K562 (cell line): Measurements from ENCODE around the gene CALM1. TPM values are rescaled to one million over a fixed set of nuclear protein-coding genes. Genes with fewer than 3 reads are reported as not detected.

Experiments used
- ATAC-seq: fragments of 200-7000 bp; cut with Tn5 transposase; 3 replicates; pipeline ENCODE4 v1.9.1; 2020; ENCODE audit warnings: moderate library complexity
- BruUV-seq: library from RNA; stranded (reverse); fragments of 400-500 nt; replicated peaks from 2 replicates; lab custom pipeline; 2021; lab: Mats Ljungman, UMichigan
- CTCF ChIA-PET: fragments of 300-600 bp; formaldehyde crosslinking; extraction: SDS; loops from one replicate; lab custom pipeline; 2021; ENCODE audit warnings: low intra/inter-chr PET ratio; lab: Yijun Ruan, JAX
- POLR2A ChIA-PET: fragments of 300-600, 350-650 bp; sonication (Branson Sonifier 250); formaldehyde crosslinking; extraction: SDS; loops from one replicate; lab custom pipeline; 2021; ENCODE audit warnings: antibody characterized with exemption, inconsistent platforms; lab: Yijun Ruan, JAX
- DNase-seq, 4 experiments: peaks; one replicate each; pipeline versions ENCODE4 v3.0.0 to v3.0.0-alpha.2; 2011 to 2018; ENCODE audit warnings: low spot score in 3 of 4, mixed read lengths in 3 of 4; ENCODE audit errors: extremely low read depth in 1 of 4
- FAIRE-seq: peaks from 2 replicates; lab custom pipeline; 2011; peaks lifted over from hg19 to GRCh38; lab: Jason Lieb, UNC
- H2AFZ ChIP-seq: 2 replicates; pipeline ENCODE4 v1.6.0; 2011; ENCODE audit warnings: low read depth, low read length, control low read depth, inconsistent platforms
- H3K27ac ChIP-seq: fragments of 200-600 bp; 3 replicates; pipeline ENCODE4 v1.8.0; 2011; ENCODE audit warnings: low read depth, mild to moderate bottlenecking, control low read depth, inconsistent platforms, low read length, moderate library complexity, mixed read lengths; ENCODE audit errors: extremely low read depth
- H3K27me3 ChIP-seq, 2 experiments: fragments of 300-600 bp in 1 of 2; 2 replicates in 1 of 2; 3 replicates in 1 of 2; pipeline versions ENCODE4 v1.6.0 to v1.8.0; 2011; ENCODE audit warnings: inconsistent platforms in 2 of 2, low read length in 2 of 2, mild to moderate bottlenecking in 1 of 2, mixed read lengths in 1 of 2, moderate library complexity in 1 of 2; ENCODE audit not compliant: control insufficient read depth in 2 of 2, insufficient read depth in 2 of 2
- H3K36me3 ChIP-seq: fragments of 300-600 bp; 3 replicates; pipeline ENCODE4 v1.8.0; 2011; ENCODE audit warnings: mild to moderate bottlenecking, low read length, inconsistent platforms; ENCODE audit not compliant: control insufficient read depth, insufficient read depth
- H3K4me1 ChIP-seq, 2 experiments: fragments of 200-600 bp in 1 of 2; replicated peaks in 1 of 2; 2 replicates in 1 of 2; 3 replicates in 1 of 2; pipeline versions ENCODE4 v1.5.1 to v1.8.0; 2011; ENCODE audit warnings: inconsistent platforms in 2 of 2, low read length in 2 of 2, mild to moderate bottlenecking in 1 of 2, mixed read lengths in 1 of 2, moderate library complexity in 1 of 2; ENCODE audit not compliant: control insufficient read depth in 2 of 2, insufficient read depth in 2 of 2
- H3K4me2 ChIP-seq: 2 replicates; pipeline ENCODE4 v1.6.1; 2011; ENCODE audit warnings: low read length, control low read depth, inconsistent platforms, mixed read lengths; ENCODE audit not compliant: insufficient read depth
- H3K4me3 ChIP-seq: fragments of 200-600 bp; sonication (generic), shearing (Covaris generic); 2 replicates; pipeline ENCODE4 v1.5.1; 2016; ENCODE audit warnings: control low read depth, inconsistent platforms
- H3K79me2 ChIP-seq: fragments of 200-600 bp; 3 replicates; pipeline ENCODE4 v1.8.0; 2011; ENCODE audit warnings: low read length, inconsistent platforms; ENCODE audit not compliant: control insufficient read depth, insufficient read depth
- H3K9ac ChIP-seq, 2 experiments: 2 replicates each; pipeline versions ENCODE4 v1.6.0 to v1.6.1; 2011; ENCODE audit warnings: low read depth in 2 of 2, low read length in 2 of 2, control low read depth in 1 of 2, inconsistent platforms in 1 of 2, mild to moderate bottlenecking in 1 of 2, mixed read lengths in 1 of 2; ENCODE audit not compliant: insufficient read depth in 1 of 2
- H3K9me1 ChIP-seq: one replicate; pipeline ENCODE4 v1.6.0; 2011; ENCODE audit warnings: inconsistent platforms, mild to moderate bottlenecking, low read length, moderate library complexity; ENCODE audit not compliant: control insufficient read depth, insufficient read depth
- H3K9me3 ChIP-seq: replicated peaks from 2 replicates; pipeline ENCODE4 v1.5.1; 2011; ENCODE audit warnings: low read depth, low read length, inconsistent platforms; ENCODE audit not compliant: control insufficient read depth, insufficient read depth
- H4K20me1 ChIP-seq: replicated peaks from 2 replicates; pipeline ENCODE4 v1.6.1; 2011; ENCODE audit warnings: low read length, inconsistent platforms, mixed read lengths; ENCODE audit not compliant: control insufficient read depth, insufficient read depth
- CCNT2 ChIP-seq: IDR thresholded peaks from 2 replicates; pipeline ENCODE4 v1.6.1; 2011; ENCODE audit warnings: borderline replicate concordance, low read depth, mild to moderate bottlenecking, moderate library complexity, mixed read lengths, low read length; ENCODE audit not compliant: insufficient read length; ENCODE audit errors: extremely low read depth
- CREB5 ChIP-seq: fragments of 250-450 bp; sonication (Bioruptor Pico); IDR thresholded peaks from 2 replicates; pipeline ENCODE4 v1.5.0; 2020; ENCODE audit warnings: mild to moderate bottlenecking
- DNMT1 ChIP-seq: fragments of 450-650 bp; IDR thresholded peaks from 2 replicates; pipeline ENCODE4 v1.6.1; 2016; ENCODE audit warnings: antibody characterized with exemption, mild to moderate bottlenecking
- GTF2B ChIP-seq: IDR thresholded peaks from 2 replicates; pipeline ENCODE4 v1.6.1; 2011; ENCODE audit not compliant: insufficient read length; ENCODE audit errors: extremely low read depth
- HNRNPUL1 ChIP-seq: fragments of 200-400 bp; formaldehyde crosslinking; IDR thresholded peaks from 2 replicates; pipeline ENCODE4 v1.6.1; 2017; ENCODE audit warnings: low read length
- ID3 ChIP-seq, 2 experiments: fragments of 250-450 bp in 1 of 2; fragments of 450-650 bp in 1 of 2; sonication (Bioruptor Pico) in 1 of 2; IDR thresholded peaks; 2 replicates each; pipeline versions ENCODE4 v1.6.1 to v1.8.0; 2016 to 2021; ENCODE audit warnings: mild to moderate bottlenecking in 2 of 2, moderate library complexity in 2 of 2, missing compliant biosample characterization in 1 of 2, missing genetic modification characterization in 1 of 2
- PBX2 ChIP-seq, 2 experiments: IDR thresholded peaks in 1 of 2; conservative IDR thresholded peaks in 1 of 2; 2 replicates each; pipeline ENCODE4 v1.6.1; 2016; ENCODE audit warnings: low read depth in 2 of 2, mild to moderate bottlenecking in 1 of 2, missing compliant biosample characterization in 1 of 2, missing genetic modification characterization in 1 of 2, moderate library complexity in 1 of 2
- ZNF445 ChIP-seq: fragments of 250-450 bp; sonication (Bioruptor Pico); IDR thresholded peaks from 2 replicates; pipeline ENCODE4 v1.4.0; 2020; ENCODE audit warnings: low read depth, mild to moderate bottlenecking, moderate library complexity
- ZNF79 ChIP-seq: fragments of 250-450 bp; sonication (Bioruptor Pico); IDR thresholded peaks from 2 replicates; pipeline ENCODE4 v1.4.0; 2020; ENCODE audit warnings: low read depth, mild to moderate bottlenecking, moderate library complexity
- WGBS: fragments of 100-300 bp; shearing (Covaris generic); methylation state at CpG from one replicate; pipeline ENCODE4 v1.1.6; 2016; ENCODE audit warnings: low coverage, mixed read lengths; ENCODE audit not compliant: insufficient coverage; ENCODE audit errors: missing lambda C conversion rate; 5-methylcytosine and 5-hydroxymethylcytosine counted together
- in situ Hi-C: fragments of 300-500 bp; cut with MboI; formaldehyde crosslinking; loops from 4 replicates; pipeline ENCODE4 v1.15.0; 2018; ENCODE audit warnings: inconsistent platforms, mixed read lengths
- intact Hi-C: fragments of 100-400 bp; cut with micrococcal nuclease; formaldehyde crosslinking; loops from 2 replicates; pipeline ENCODE4 v1.14.2; 2022
- polyA plus RNA-seq, 8 experiments: library from polyadenylated mRNA; depleted of rRNA in 4 of 8; stranded (reverse) in 5 of 8; unstranded in 3 of 8; fragments of >200 nt; fragmentation: Nextera tagmentation in 2 of 8; fragmentation: Illumina TruSeq in 1 of 8; extraction: Ambion mirVana in 2 of 8; extraction: Trizol in 1 of 8; gene quantifications; 2 replicates each; pipeline versions ENCODE4 v1.2.1 to v1.2.3, GENCODE V29; 2011 to 2014; ENCODE audit warnings: inconsistent platforms in 1 of 8, missing spikeins in 1 of 8
- total RNA-seq, 7 experiments: library from RNA; depleted of rRNA in 6 of 7; stranded (reverse); fragments of >200 nt in 6 of 7; fragmentation: Illumina TruSeq in 2 of 7; extraction: Trizol in 2 of 7; gene quantifications; 2 replicates each; pipeline versions ENCODE4 v1.2.1 to v1.2.3, GENCODE V29; 2011 to 2021; ENCODE audit warnings: low replicate concordance in 1 of 7

CALM1 gene
- total and polyA plus RNA-seq, 9 of the 15 experiments (the other 6 are each of a cell fraction or from before 2014, with no cell fraction given), result 48.0 to 269 (median 158) TPM

- Histone ChIP-seq H3K4me1 (peaks cover 0 to 15% of the 10 kb centered on the region in 2 experiments; a peak in 2 of 5 replicates), H3K79me2 (no peaks in the 10 kb centered on the region), H2AFZ (no peak overlapping the region), H3K4me2 (no peak overlapping the region), H3K4me3 (no peak overlapping the region), H4K20me1 (no peaks in the 10 kb centered on the region), H3K9me1 (no peaks in the 10 kb centered on the region), H3K27ac (no peak overlapping the region), H3K36me3 (no peaks in the 10 kb centered on the region), H3K9ac (no peak overlapping the region)
- FAIRE-seq, result no peak
- CTCF ChIA-PET, result interaction anchor here (0.6 kb wide), 1 partner anchor 19 kb away, joined by 3 read pairs; no protein-coding TSS in a partner anchor
- intact Hi-C loops, result no loop called here
- POLR2A ChIA-PET, result no interaction called here
- 6% methylated on average over 5 of the region's 6 CpGs for WGBS
- TF ChIP-seq GTF2B, result no peak
- no peak for TF ChIP-seq HNRNPUL1
- no peak for TF ChIP-seq ZNF445 (CRISPR knock-in tag)
- TF ChIP-seq DNMT1, result no peak
- no peak for TF ChIP-seq ID3 (CRISPR knock-in tag; IDR thresholded peaks at IDR 0.05)
- TF ChIP-seq ID3 (tag; IDR thresholded peaks at IDR 0.05), result no peak
- no peak for TF ChIP-seq ZNF79 (CRISPR knock-in tag)
- no peak for TF ChIP-seq CCNT2
- TF ChIP-seq PBX2 (CRISPR knock-in tag; IDR thresholded peaks at IDR 0.05; ENCODE audit: low read depth), result no peak
- TF ChIP-seq PBX2 (tag; conservative IDR thresholded peaks at IDR 0.05; ENCODE audit: low read depth), result no peak
- no peak for TF ChIP-seq CREB5
- TF ChIP-seq, all 486 proteins: peak for 0
- no TSS peak for BruUV-seq
- in situ Hi-C loops, result no loop called here
- Histone ChIP-seq H3K9me3 (0 out of 2 replicates have a peak, but pooled peaks cover 3% of the 10 kb centered on the region), H3K27me3 (peaks cover 3 to 34% of the 10 kb centered on the region in 2 experiments; a peak in 4 of 5 replicates)
- DNase-seq (no peak), ATAC-seq (no peak)
Observed at GRCh38 chr14:90452366-90452765, 55.5 kb downstream of the CALM1 start.
